ENCODE results near the gene AKAP8L.
"Not testable (repeated sequence)": the region's sequence is repeated elsewhere in the genome, so short reads cannot be mapped to it uniquely, and the experiment has no call there.

The AKAP8L gene

DNA sequence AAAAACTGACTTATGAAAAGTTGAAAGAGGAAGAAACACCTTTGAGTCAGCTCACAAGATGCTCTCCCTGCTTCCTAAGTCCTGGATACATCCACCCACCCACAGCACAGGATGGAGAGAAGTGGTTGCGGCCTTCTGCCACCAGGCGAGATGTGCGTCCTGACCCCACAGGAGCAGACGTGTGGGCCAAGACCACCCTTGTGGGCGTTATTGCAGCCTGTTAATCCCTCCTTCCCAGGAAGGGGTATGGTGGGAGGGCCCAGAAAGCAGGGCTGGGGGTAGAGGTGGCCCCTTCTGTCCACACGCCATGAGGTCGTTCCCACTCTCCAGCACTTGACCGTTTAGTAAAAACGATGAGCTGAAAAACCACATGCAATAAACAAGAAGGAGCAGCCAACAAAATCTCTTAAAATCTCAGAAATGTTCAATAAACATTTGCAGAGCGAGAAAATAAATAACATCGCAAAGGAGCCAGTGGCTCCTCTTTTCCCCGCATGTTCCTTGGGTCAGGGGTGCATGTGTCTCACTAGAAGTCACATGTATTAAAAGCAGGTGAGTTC, 2.4 kb upstream of the AKAP8L start:
- no peak for DNase-seq (ENCODE audit: low read depth in 1 of 2, low spot score in 1 of 2)

DNA sequence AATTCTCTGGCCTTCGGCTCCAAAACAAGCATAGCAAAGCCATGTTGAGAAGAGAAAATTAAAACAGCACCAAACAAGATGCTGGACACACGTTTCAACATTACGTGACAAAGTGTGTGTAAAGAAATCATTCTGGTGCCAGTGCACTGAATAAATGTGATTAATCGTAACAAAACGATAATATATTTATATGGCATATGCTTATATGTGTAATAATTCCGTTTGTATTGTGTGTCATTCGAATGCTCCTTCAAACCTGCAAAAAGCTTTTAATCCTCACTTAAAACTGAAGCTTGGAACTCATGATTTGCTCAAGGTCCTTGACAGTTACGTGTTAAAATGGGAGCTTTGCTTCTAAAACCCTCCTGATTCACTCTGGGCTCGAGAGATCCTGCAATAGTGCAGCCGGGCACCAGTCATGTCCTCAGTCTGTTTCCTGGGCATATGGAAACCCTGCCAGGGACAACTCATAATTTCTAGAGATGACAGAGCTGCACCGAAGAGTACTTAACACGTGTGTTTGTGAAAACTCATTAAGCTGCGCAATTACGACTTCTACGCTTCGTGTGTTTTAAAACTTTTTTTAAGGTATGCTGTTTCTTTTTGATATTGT, 731 bp upstream of the AKAP8L start:
- DNase-seq (ENCODE audit: low read depth in 1 of 2, low spot score in 1 of 2): no peak

DNA sequence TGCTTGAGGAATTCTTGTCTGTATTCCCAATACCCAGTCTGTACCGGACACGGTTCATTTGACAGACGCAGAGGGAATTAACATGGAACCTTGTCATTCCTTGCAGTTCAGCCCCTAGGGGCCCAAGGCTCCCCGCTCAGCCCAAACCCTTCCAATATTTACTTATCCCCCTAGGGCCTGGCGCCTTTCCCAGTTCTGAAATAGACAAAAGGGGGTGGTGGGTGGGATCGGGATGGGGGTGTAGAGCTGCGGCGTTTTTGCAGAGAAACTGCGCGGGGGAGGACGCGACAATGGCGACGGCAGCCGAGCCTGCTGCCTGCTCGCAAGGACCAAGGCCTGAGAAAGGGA, 583 bp downstream of the AKAP8L start:
- no peak for DNase-seq (ENCODE audit: low read depth in 1 of 2, low spot score in 1 of 2)

DNA sequence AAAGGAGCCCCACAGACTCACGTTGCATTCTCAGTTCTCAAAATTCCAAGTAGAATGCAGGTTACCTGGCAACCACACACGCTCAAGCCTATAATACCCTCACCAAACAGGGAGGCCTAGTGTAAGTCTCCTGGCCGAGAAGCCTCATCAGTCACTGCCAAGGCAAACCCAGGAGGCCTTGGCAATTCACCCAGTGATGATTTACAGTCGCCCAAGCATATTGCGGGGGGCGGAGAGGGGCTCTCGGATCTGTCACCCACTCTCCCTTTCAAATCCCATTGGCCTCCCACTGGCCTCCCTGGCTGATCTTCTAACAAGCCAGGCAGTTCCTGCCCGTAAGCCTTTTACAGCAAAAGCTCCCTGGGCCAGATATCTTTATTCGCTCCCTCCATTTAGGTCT, 1.1 kb downstream of the AKAP8L start:
- DNase-seq (ENCODE audit: low read depth in 1 of 2, low spot score in 1 of 2): no peak

DNA sequence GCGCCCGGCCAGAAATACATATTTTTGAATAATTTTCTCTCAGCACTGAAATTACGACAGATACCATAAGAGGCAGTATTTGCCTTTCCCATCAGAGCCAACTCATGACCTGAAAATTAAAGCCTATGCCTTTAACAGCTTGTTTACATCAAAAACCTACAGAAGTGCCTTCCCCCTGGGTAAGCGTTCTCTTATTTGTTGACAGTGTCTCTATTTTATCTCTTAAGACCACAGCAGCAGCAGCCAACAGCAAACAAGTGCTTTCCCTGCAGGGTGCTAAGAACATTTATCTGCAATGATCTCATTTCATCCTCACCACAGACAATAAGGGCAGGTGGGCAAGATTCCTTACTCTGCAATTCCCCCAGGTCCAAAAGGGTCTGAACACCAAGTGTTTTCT, 6.0 kb downstream of the AKAP8L start:
- no peak for DNase-seq (ENCODE audit: low read depth in 1 of 2, low spot score in 1 of 2)

DNA sequence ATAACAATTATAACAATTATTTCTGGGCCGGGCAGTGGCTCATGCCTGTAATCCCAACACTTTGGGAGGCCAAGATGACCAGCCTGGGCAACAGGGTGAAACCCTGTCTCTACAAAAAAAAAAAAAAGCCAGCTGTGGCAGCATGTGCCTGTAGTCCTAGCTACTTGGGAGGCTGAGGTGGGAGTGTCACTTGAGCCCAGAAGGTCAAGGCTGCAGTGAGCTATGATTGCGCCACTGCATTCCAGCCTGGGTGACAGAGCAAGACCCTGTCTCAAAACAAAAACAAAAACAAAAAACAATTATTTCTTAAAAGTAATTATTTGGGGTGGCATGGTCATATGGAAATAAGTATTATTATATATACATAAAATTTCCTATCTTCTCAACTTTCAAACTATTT, 7.4 kb downstream of the AKAP8L start:
- DNase-seq (ENCODE audit: low read depth in 1 of 2, low spot score in 1 of 2): not testable (repeated sequence)

DNA sequence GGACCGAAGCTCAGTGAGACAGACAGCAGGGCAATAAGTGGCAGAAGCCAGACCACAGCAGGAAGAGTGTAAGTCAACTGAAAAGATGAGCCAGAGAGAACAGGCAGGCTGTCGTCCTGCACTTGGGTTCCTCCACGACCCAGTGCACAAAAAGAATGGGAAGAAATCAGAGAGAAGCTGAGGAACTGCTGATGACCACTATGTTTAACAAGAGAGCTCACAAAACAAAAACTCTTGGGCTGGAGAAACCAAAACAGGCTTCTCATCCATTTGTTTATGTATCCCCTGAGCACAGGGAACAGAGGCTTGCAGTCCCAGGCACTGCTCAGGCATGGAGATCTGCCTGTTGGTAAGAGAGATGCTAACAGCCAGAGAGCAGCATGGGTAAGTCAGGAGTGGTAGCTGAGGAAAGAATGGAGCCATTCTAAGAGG, 14.0 kb downstream of the AKAP8L start:
- no peak for DNase-seq (ENCODE audit: low read depth in 1 of 2, low spot score in 1 of 2)

DNA sequence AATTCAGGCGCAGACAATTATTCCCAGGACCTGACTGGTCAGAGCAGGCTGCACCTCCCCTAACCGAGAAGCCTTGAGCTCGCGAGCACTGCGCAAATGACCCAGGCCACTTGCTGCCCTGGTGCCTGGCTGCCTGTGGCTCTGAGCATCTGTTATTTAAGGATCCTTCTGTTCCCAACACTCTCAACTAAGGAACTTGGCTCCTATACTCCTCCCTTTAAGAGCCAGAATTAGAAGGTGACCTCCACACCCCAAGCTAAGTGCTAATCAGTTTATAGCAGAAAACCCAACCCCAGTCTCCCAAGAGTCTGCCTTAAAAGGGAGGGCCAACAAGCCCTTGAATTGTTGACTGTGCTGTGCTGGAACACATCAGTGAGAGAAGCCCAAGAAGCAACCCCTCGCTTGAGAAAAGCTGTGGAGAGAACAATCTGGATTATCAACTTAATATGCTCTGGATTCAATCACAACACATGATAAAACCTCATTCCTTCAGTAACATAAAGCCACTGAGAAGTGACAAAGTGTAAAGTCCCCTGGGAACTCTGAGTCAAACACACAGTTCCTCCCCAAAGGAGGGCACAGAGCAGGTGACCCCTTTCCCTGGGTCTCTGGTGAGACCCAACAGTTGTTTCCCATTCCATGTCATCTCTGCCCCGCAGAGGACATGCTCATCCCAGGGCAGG, 14.6 kb downstream of the AKAP8L start:
- no peak for DNase-seq (ENCODE audit: low read depth in 1 of 2, low spot score in 1 of 2)

DNA sequence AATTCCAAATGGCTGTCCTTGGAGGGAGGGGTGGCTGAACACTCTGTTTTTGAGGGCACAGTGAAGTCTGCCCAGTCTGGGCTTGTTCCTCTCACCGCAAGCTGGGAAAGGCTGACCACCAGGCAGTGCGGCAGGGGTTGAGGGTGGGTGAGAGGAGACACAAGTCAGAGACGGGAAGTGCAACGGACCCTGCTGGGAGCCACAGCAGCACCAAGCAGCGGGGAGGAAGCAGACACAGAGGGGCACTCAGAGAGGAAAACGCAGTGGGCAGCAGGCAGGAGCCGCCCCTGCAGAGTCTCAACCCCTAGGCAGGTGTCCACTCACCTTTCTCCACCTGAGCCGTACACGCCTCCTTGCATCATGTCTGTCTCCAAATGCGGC, 15.6 kb downstream of the AKAP8L start:
- no peak for DNase-seq (ENCODE audit: low read depth in 1 of 2, low spot score in 1 of 2)

DNA sequence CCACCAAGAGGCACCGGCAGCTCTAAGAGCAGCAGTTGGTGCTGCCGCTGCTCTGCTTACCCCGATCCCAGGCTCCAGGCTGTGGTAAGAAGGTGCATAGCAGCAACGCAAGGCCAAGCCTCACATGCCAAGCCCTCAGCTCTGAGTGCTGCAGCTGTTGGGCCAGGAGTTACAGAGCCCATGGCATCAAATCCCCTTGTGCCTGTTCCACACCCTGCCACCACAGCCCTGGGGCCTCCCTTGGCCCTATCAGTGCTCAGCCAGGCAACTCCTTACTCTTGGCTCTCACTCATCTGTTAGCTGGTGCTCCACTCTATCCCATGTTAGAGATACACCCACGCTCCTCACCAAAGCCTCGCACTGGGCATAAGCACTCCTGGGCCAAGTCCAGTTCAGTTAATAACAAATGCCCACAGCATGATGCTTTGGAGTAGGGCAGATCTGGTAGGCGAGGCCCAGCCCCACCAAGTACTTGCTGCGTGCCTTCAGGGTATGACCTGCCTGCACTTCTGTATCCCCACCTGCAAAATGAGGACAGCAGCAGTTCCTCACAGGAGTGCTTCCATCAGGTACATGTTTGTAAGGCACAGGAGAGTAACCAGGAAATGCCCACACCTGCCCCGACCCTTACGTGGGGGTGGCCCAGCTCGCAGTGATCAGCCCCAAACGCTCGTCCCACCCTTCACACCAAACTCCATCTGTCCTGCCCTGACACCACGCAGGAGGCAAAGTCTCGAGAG, 16.2 kb downstream of the AKAP8L start:
- DNase-seq (ENCODE audit: low read depth in 1 of 2, low spot score in 1 of 2): no peak

DNA sequence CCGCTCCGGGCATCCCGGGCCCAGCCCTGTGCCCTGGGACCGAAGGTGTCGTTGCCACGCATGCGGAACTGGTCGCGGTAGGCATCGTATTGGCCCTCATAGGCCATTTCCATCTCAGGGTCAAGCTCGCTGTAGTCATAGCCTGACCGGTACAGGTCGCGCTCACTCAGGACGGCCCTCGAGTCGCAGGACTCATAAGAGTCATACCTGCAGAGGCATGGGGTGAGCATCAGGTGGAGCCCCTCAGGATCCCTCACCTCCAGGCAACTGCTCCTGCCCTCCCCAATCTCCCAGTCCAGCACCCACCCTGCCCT, 17.4 kb downstream of the AKAP8L start:
- DNase-seq (ENCODE audit: low read depth in 1 of 2, low spot score in 1 of 2): no peak

DNA sequence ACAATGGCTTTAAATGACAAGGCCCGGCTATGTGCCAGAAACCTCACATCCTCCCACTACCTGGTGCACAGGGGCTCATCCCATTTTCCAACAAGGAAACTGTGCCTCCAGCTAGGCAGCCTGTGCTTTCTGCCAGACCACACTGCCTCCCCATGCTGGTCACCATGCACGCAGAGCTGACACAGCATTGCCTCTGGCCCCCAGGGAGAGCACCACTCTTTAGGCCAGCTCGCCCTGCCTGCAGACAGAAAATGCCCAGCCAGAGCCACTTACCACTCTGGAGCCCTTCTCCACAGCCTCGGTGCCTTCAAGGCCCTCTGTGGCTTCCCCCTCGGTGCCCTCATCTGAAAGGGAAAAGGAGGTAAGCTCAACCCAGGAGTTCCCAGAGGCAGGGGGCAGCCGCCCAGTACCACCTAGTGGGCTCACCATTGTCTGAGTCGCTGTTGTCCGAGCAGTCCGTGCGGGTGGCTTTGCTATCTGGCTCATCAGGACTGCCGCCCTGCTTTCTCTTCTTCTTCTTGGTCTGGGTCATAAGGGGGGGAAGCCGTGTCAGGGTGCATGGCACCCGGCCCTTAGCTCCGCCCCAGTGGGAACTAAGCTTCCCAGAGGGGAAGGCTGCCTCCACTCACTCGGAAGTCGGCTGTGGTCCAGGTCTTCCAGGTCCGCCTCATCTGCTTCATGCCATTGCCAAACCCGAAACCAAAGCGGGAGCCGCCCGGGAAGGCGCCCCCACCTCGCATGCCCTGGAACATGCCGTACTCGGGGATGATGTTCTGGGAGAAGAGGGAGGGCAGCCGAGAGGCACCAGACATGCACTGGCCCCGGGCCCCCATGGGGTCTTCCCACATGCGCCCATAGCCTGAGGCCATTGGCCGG, 18.0 kb downstream of the AKAP8L start:
- DNase-seq (ENCODE audit: low read depth in 1 of 2, low spot score in 1 of 2): no peak

DNA sequence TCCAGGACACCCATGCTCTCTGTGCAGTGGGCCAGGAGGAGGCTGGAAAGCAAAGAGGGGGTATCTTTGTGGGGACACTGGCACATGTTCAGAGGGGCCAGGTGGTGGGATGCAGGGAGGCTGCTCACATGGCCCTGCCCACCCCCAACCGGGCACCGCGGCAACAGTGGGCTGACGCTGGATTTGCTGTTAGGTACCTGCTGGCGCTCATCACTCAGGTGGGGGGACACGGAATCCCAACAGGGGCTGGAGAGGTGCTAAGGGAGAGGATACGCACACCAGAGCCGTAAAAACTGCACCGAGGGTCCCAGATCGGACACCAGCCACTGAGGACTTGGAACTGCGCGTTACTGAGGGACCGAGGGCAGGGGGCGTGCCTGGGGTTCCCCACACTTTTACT, 19.2 kb downstream of the AKAP8L start:
- no peak for DNase-seq (ENCODE audit: low read depth in 1 of 2, low spot score in 1 of 2)

DNA sequence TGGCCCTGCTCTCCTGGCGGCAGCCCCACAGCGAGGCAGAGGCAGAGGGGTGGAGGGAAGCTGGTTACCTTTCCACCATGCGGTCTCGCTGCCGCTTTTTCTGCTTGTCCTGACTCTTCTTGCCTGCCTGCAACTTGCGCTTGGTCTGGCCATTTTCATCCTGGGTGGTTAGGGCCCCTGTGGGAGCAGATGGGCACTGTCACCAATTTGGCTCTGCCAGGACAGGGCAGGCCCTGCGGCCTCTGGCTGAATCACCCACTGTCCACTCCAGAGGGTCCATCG, 19.6 kb downstream of the AKAP8L start:
- DNase-seq (ENCODE audit: low read depth in 1 of 2, low spot score in 1 of 2): no peak

DNA sequence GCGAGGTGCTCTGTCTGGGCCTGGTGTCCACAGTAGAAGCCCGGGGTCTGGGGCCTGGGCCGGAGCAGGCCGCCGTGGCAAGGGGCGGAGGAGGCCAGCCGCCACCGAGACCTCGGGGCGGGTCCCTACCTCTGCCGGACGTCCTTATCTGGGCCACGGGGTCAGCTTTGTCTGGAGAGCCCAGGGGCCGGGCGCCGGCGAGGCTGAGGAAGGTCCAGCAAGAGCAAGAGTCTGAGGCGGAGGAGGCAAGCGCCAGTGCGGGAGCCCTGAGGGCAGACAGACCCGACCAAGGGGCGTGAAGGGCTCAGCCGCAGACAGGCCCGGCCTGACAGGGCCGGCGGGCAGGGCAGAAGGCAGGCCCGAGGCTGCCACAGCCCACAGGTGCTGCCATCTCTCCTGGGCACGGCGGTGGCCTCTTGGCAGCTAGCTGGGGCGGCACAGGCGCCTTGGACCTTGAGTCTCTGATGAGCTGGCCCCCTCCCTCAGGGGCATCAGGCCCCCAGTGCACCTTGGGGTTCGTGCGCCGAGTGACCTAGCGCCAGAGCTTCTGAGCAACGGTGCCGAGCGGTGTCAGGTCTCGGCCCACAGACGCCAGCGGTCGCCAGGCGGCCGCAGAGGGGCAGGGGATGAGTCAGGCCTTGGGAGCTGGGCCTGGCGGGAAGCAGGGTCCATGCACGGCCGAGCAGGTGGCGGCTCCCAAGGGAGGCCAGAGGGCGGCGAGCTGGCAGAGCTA, 20.1 kb downstream of the AKAP8L start:
- no peak for DNase-seq (ENCODE audit: low read depth in 1 of 2, low spot score in 1 of 2)

DNA sequence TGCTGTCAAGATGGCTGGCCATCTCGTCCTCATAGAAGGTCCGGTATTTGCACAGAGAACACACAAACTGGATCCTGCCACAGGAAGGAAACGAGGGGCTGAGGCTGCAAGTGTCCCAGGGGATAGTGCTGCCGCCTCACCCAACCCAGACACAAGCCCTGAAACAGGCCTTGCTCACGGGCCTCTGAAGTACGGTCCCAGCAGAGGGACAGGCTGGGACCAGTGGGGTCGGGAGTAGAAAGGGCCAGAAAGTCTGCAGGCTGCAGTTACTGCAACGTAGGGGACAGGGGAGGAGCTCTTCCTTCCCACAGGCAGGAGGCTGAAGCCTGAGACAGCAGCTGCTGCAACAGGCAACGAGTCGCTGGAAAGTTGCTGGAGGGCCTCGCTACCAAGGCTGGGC, 21.0 kb downstream of the AKAP8L start:
- no peak for DNase-seq (ENCODE audit: low read depth in 1 of 2, low spot score in 1 of 2)

DNA sequence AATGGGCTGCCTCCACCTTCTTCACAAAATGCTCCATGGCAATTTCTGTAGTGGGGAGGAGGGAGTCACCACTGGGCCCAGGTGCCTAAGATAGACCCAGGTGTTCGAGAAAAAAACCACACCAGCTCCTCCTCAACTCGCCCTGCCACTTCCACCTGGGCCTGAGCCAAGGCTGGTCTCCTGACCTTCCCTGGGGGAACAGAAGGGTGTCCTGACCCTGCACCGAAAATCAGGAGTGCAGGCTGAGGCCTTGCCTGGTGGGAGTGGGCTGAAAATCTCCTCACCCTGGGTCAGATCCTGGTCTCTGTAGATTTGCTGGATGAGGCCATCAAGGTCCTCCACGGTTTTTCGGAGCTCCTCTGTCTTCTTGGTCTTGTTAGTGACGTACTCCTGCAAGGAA, 21.6 kb downstream of the AKAP8L start:
- no peak for DNase-seq (ENCODE audit: low read depth in 1 of 2, low spot score in 1 of 2)

DNA sequence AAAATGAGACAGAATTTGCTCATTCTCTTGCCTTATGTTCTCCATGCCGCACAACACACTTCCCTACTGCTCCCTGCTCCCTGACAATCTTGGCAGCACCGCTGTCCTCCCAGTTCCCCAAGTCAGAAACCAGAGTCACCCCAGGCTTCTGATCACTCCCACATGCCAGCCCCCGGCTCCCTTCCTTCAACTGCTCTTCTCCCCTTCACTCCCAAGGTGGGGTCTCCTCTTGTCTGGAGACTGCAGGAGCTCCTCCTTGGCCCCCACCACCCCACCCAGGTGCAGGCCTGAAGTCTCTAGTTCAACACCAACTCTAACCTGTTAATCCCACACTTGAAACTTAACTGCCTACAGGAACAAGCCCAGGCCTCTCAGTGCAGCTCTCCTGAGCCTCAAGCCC, 22.4 kb downstream of the AKAP8L start:
- no peak for DNase-seq (ENCODE audit: low read depth in 1 of 2, low spot score in 1 of 2)

DNA sequence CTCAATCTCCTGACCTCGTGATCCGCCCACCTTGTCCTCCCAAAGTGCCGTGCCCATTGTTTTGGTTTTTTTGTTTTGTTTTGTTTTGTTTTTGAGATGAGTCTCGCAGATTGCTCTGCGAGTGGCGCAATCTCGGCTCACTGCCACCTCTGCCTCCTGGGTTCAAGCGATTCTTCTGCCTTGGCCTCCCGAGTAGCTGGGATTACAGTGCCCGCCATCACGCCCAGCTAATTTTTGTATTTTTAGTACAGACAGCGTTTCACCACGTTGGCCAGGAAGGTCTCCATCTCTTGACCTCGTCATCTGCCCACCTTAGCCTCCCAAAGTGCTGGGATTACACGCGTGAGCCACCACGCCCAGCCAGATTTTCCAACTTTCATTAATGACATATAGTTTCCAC, 23.5 kb downstream of the AKAP8L start:
- not testable (repeated sequence) for DNase-seq (ENCODE audit: low read depth in 1 of 2, low spot score in 1 of 2)

DNA sequence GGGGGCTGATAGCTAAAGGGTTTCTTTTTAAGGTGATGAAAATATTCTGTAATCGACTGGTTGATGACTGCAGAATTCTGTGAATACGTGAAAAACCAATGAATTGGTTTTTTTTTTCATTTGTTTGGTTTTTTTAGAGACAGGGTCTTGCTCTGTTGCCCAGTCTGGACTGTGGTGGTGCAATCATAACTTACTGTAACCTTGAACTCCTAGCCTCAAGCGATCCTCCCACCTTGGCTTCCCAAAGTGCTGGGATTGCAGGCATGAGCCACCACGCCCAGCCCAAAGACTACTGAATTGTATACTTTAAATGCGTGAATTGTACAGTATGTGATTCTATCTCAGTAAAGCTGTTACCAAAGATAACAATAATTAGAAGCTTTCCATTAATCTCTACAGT, 24.4 kb downstream of the AKAP8L start:
- DNase-seq (ENCODE audit: low read depth in 1 of 2, low spot score in 1 of 2): no peak

DNA sequence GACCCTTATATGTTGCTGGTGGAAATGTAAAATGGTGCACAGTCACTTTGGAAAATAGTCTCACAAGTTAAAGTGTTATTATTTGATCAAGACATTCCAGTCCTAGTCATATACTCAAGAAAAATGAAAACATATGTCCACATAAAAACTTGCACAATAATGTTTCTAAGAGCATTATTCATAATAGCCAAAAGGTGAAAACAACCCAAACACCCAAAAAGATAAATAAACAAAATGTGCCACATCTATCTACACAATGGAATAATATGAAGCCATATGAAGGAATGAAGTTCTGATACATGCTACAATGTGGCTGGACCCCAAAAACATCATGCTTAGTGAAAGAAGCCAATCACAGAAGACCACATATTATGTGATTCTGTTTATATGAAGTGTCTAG, 24.8 kb downstream of the AKAP8L start:
- DNase-seq (ENCODE audit: low read depth in 1 of 2, low spot score in 1 of 2): no peak
